GM15510 (cell line): ENCODE measurements around the gene PCDHA6.
"Not testable (repeated sequence)": the region's sequence is repeated elsewhere in the genome, so short reads cannot be mapped to it uniquely, and the experiment has no call there.

ENCODE experiments used
- POLR2A ChIP-seq: IDR thresholded peaks from 3 replicates; pipeline ENCODE4 v1.6.1; 2011; ENCODE audit warnings: borderline replicate concordance; ENCODE audit not compliant: insufficient read length; ENCODE audit errors: extremely low read depth

PCDHA6 gene

DNA sequence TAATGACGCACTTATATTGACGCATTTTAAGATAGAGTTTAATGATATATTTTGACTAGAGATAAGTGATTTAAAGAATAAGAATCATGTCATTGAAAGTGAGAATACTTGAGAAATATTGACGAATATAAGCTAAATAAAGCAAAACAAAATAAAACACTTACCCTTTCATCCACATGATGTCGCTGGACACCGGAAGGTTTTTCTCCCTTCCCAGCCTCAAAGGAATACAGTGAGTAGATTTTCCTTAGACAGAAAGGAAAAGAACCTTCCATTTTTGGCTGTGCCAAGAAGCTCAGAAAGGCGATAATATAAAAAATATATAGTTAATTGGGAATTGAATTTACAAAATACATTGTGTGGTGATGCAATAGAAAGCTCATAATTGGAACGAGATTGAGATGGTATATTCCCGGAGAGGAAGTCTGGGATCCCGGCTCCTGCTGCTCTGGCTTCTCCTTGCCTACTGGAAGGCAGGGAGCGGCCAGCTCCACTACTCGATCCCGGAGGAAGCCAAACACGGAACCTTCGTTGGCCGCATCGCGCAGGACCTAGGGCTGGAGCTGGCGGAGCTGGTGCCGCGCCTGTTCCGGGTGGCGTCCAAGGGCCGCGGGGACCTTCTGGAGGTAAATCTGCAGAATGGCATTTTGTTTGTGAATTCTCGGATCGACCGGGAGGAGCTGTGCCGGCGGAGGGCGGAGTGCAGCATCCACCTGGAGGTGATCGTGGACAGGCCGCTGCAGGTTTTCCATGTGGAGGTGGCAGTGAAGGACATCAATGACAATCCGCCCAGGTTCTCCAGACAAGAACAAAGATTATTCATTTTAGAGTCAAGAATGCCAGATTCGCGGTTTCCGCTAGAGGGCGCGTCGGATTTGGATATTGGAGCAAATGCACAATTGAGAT is 6.1 kb upstream of the PCDHA6 start, which contains the start of gene PCDHA5:
Gene PCDHA5 (plus strand): TSS at position 239 of the 906 bp plus-strand sequence.
- no peak for TF ChIP-seq POLR2A

DNA sequence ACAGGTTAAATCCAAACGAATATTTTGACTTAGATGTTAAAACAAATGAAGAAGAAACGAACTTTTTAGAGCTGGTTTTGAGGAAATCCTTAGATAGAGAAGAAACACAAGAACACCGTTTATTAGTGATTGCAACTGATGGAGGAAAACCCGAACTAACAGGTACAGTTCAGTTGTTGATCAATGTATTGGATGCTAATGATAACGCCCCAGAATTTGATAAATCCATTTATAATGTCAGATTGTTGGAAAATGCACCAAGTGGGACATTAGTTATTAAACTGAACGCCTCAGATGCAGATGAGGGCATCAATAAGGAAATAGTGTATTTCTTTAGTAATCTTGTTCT is 5.5 kb upstream of the PCDHA6 start:
- no peak for TF ChIP-seq POLR2A

DNA sequence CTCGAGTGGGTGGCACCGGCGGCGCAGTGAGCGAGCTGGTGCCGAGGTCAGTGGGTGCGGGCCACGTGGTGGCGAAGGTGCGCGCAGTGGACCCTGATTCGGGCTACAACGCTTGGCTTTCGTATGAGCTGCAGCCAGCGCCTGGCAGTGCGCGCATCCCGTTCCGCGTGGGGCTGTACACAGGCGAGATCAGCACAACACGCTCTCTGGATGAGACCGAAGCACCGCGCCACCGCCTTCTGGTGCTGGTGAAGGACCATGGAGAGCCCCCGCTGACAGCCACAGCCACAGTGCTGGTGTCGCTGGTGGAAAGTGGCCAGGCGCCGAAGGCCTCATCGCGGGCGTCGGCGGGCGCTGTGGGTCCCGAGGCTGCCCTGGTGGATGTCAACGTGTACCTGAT is 4.3 kb upstream of the PCDHA6 start:
- TF ChIP-seq POLR2A = no peak

- no peak for TF ChIP-seq POLR2A
These were observed 590 bp downstream of the PCDHA6 start for GRCh38 chr5:140828362-140828737.

DNA sequence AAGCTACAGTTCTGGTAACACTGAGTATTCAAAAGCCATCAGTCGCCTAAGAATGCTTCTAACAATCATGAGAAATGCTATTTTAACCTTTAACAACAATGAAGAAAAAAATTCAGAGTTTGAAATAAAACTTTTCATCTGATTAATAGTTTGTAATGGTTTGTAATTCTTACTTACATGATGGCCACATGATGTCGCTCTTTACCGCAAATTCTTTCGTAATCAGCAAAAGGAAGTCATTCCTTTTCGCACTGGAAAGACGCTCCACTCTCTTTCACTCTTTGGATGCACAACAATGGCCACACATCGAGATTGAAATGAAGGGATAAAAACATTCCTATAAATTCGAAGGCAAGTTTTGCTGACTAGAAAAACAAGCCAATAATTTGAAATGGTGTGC is 6.2 kb downstream of the PCDHA6 start, which contains the start of gene PCDHA7:
Gene PCDHA7 (plus strand): TSS at position 277 of the 400 bp plus-strand sequence. CDS start 115 bp downstream, at position 392.
- no peak for TF ChIP-seq POLR2A

DNA sequence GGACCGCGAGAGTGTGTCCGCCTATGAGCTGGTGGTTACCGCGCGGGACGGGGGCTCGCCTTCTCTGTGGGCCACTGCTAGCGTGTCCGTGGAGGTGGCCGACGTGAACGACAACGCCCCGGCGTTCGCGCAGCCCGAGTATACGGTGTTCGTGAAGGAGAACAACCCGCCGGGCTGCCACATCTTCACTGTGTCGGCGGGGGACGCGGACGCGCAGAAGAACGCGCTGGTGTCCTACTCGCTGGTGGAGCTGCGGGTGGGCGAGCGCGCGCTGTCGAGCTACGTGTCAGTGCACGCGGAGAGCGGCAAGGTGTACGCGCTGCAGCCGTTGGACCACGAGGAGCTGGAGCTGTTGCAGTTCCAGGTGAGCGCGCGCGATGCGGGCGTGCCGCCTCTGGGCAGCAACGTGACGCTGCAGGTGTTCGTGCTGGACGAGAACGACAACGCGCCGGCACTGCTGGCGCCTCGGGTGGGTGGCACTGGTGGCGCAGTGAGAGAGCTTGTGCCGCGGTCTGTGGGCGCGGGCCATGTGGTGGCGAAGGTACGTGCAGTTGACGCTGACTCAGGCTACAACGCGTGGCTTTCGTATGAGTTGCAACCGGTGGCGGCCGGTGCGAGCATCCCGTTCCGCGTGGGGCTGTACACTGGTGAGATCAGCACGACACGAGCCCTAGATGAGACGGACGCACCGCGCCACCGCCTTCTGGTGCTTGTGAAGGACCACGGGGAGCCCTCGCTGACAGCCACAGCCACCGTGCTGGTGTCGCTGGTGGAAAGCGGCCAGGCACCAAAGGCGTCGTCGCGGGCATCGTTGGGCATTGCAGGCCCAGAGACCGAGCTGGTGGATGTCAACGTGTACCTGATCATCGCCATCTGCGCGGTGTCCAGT is 8.1 kb downstream of the PCDHA6 start:
- no peak for TF ChIP-seq POLR2A

DNA sequence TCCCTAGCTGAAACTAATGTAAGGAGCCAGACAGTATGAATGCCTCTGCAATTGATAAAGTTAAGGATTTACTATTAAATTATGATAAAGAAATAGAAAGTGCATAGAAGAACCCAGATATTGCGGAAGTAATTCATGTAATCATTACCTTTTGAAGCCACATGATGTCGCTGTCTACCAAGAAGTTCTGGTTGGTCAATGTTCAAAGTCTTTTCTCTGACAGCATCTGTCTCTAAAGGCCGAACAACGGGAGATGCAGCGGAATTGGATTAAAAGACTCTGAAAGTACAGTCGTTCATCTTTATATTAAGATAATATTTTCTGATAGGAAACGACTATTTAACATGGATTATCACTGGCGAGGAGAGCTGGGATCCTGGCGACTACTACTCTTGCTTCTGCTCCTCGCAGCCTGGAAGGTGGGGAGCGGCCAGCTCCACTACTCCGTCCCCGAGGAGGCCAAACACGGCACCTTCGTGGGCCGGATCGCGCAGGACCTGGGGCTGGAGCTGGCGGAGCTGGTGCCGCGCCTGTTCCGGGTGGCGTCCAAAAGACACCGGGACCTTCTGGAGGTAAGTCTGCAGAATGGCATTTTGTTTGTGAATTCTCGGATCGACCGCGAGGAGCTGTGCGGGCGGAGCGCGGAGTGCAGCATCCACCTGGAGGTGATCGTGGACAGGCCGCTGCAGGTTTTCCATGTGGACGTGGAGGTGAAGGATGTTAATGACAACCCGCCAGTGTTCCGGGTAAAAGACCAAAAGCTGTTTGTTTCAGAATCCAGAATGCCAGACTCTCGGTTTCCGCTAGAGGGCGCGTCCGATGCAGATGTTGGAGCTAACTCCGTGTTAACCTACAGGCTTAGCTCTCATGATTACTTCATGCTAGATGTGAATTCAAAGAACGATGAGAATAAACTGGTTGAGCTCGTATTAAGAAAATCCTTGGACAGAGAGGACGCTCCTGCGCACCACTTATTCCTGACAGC is 13.5 kb downstream of the PCDHA6 start, which contains the start of gene PCDHA8:
Gene PCDHA8 (plus strand): TSS at position 210 of the 985 bp plus-strand sequence. CDS start 135 bp downstream, at position 345.
- no peak for TF ChIP-seq POLR2A

DNA sequence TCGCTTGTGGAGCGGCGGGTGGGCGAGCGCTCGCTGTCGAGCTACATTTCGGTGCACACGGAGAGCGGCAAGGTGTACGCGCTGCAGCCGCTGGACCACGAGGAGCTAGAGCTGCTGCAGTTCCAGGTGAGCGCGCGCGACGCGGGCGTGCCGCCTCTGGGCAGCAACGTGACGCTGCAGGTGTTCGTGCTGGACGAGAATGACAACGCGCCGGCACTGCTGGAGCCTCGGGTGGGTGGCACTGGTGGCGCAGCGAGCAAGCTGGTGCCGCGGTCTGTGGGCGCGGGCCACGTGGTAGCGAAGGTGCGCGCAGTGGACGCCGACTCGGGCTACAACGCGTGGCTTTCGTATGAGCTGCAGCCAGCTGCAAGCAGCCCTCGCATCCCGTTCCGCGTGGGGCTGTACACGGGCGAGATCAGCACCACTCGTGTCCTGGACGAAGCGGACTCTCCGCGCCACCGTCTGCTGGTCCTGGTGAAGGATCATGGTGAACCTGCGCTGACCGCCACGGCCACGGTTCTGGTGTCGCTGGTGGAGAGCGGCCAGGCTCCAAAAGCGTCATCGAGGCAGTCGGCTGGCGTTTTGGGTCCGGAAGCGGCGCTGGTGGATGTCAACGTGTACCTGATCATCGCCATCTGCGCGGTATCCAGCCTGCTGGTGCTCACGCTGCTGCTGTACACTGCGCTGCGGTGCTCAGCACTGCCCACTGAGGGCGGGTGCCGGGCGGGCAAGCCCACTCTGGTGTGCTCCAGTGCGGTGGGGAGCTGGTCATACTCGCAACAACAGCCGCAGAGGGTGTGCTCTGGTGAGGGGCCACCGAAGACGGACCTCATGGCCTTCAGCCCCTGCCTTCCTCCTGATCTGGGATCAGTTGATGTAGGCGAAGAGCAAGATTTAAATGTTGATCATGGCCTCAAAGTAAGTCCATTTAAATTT is 15.3 kb downstream of the PCDHA6 start:
- TF ChIP-seq POLR2A = no peak

DNA sequence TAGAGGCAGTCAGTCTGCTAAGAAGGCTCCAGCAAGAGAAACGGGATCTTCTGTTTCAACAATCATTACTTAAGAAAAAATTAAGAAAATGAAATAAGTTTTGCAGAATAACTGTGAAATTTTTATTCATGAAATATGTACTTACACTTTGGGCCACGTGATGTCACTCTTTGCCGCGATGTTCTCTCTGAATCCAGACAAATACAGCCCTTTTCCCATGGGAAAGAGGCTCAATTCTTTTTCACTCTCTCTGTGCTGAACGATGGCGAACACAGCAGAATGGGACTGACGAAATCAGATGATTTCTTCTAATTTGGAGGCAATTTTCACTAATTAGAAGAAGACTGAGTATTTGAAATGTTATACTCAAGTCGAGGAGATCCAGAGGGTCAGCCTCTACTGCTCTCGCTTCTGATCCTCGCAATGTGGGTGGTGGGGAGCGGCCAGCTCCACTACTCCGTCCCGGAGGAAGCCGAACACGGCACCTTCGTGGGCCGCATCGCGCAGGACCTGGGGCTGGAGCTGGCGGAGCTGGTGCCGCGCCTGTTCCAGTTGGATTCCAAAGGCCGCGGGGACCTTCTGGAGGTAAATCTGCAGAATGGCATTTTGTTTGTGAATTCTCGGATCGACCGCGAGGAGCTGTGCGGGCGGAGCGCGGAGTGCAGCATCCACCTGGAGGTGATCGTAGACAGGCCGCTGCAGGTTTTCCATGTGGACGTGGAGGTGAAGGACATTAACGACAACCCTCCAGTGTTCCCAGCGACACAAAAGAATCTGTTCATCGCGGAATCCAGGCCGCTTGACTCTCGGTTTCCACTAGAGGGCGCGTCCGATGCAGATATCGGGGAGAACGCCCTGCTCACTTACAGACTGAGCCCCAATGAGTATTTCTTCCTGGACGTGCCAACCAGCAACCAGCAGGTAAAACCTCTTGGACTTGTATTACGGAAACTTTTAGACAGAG is 20.7 kb downstream of the PCDHA6 start, which contains the start of gene PCDHA9:
Gene PCDHA9 (plus strand): TSS at position 244 of the 964 bp plus-strand sequence. CDS start 114 bp downstream, at position 358.
- TF ChIP-seq POLR2A = not testable (repeated sequence)

GRCh38 chr5:140855772-140856674 is 28.3 kb downstream of the PCDHA6 start, which contains the start of gene PCDHA10:
PCDHA10 (plus strand) TSS chr5:140855897; CDS start chr5:140856049, 152 bp downstream.
- no peak for TF ChIP-seq POLR2A

GRCh38 chr5:140857177-140857986 is 29.6 kb downstream of the PCDHA6 start:
- TF ChIP-seq POLR2A = no peak

DNA sequence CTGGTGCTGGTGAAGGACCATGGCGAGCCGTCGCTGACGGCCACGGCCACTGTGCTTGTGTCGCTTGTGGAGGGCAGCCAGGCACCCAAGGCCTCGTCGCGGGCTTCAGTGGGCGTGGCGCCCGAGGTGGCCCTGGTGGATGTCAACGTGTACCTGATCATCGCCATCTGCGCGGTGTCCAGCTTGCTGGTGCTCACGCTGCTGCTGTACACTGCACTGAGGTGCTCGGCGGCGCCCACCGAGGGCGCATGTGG is 30.2 kb downstream of the PCDHA6 start:
- no peak for TF ChIP-seq POLR2A
